PC-9 (cell line): ENCODE results near the gene NLGN1.

ENCODE experiments used
- CTCF ChIP-seq: fragments of 200-600 bp; sonication (generic); conservative IDR thresholded peaks from 2 replicates; pipeline ENCODE4 v1.6.1; 2017; ENCODE audit warnings: mixed run types, antibody characterized with exemption, mild to moderate bottlenecking, moderate library complexity
- EZH2 ChIP-seq: fragments of 200-600 bp; sonication (generic); IDR thresholded peaks from 2 replicates; pipeline ENCODE4 v1.8.0; 2017; ENCODE audit warnings: antibody characterized with exemption, low read depth

GRCh38 chr3:173780067-173780466, 382.5 kb downstream of the NLGN1 start:
- TF ChIP-seq CTCF (no peak), EZH2 (no peak)
